ENCODE results near the gene ARHGAP10.

GRCh38 chr4:147965873-147966272 lies 234.0 kb downstream of the ARHGAP10 start:
- TF ChIP-seq CEBPB (IDR thresholded peaks at IDR 0.05) (no peak), YY1 (IDR thresholded peaks at IDR 0.05; ENCODE audit: low read depth) (no peak), RAD21 (IDR thresholded peaks at IDR 0.05; ENCODE audit: low read depth) (no peak), EGR1 (IDR thresholded peaks at IDR 0.05) (no peak), ZBTB7A (IDR thresholded peaks at IDR 0.05; ENCODE audit: low read depth) (no peak), REST (IDR thresholded peaks at IDR 0.05; ENCODE audit: low read depth) (no peak), EP300 (IDR thresholded peaks at IDR 0.05; ENCODE audit: borderline replicate concordance) (no peak), MAX (IDR thresholded peaks at IDR 0.05) (no peak), TCF12 (IDR thresholded peaks at IDR 0.05; ENCODE audit: low read depth) (no peak), CREB1 (IDR thresholded peaks at IDR 0.05; ENCODE audit: low read depth) (no peak), FOXM1 (IDR thresholded peaks at IDR 0.05; ENCODE audit: borderline replicate concordance, low read depth) (no peak)
- TF ChIP-seq, protein P1, sequence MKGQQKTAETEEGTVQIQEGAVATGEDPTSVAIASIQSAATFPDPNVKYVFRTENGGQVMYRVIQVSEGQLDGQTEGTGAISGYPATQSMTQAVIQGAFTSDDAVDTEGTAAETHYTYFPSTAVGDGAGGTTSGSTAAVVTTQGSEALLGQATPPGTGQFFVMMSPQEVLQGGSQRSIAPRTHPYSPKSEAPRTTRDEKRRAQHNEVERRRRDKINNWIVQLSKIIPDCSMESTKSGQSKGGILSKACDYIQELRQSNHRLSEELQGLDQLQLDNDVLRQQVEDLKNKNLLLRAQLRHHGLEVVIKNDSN (IDR thresholded peaks at IDR 0.05), result no peak
